Smooth muscle cell (in vitro differentiated cells): ENCODE data around the gene RABIF. TPM values are rescaled to one million over a fixed set of nuclear protein-coding genes. Genes with fewer than 3 reads are reported as not detected.

Experiments used
- DNase-seq: peaks from one replicate; lab custom pipeline; 2025; ENCODE audit not compliant: unreplicated experiment; lab: John Stamatoyannopoulos, UW
- H2AFZ ChIP-seq: fragments of 200-600 bp; sonication (generic); 2 replicates; pipeline ENCODE4 v1.6.0; 2016; ENCODE audit warnings: antibody characterized with exemption, low read depth, mild to moderate bottlenecking
- H3F3A ChIP-seq: fragments of 200-600 bp; sonication (generic); 2 replicates; pipeline ENCODE4 v1.6.0; 2017; ENCODE audit warnings: antibody characterized with exemption, low read depth
- H3K27ac ChIP-seq: fragments of 200-600 bp; sonication (generic); 2 replicates; pipeline ENCODE4 v1.5.1; 2016; ENCODE audit warnings: low read depth, mild to moderate bottlenecking
- H3K27me3 ChIP-seq: fragments of 200-600 bp; sonication (generic); 2 replicates; pipeline ENCODE4 v1.6.1; 2016; ENCODE audit warnings: low read depth, mild to moderate bottlenecking
- H3K36me3 ChIP-seq: fragments of 200-600 bp; sonication (generic); 2 replicates; pipeline ENCODE4 v1.5.1; 2016; ENCODE audit warnings: low read depth
- H3K4me1 ChIP-seq: fragments of 200-600 bp; sonication (generic); 2 replicates; pipeline ENCODE4 v1.5.1; 2016; ENCODE audit warnings: low read depth
- H3K4me2 ChIP-seq: fragments of 200-600 bp; sonication (generic); 2 replicates; pipeline ENCODE4 v1.6.0; 2016; ENCODE audit warnings: mild to moderate bottlenecking
- H3K4me3 ChIP-seq: fragments of 200-600 bp; sonication (generic); 2 replicates; pipeline ENCODE4 v1.5.1; 2016; ENCODE audit warnings: mild to moderate bottlenecking
- H3K79me2 ChIP-seq: fragments of 200-600 bp; sonication (generic); 2 replicates; pipeline ENCODE4 v1.6.0; 2016; ENCODE audit warnings: low read depth, mild to moderate bottlenecking
- H3K9ac ChIP-seq: fragments of 200-600 bp; sonication (generic); 2 replicates; pipeline ENCODE4 v1.6.0; 2016; ENCODE audit warnings: low read depth
- H3K9me3 ChIP-seq: fragments of 200-600 bp; sonication (generic); replicated peaks from 2 replicates; pipeline ENCODE4 v1.5.1; 2016; ENCODE audit warnings: low read depth
- H4K20me1 ChIP-seq: fragments of 200-600 bp; sonication (generic); 2 replicates; pipeline ENCODE4 v1.6.0; 2016; ENCODE audit warnings: low read depth
- CTCF ChIP-seq: fragments of 200-600 bp; sonication (generic); IDR thresholded peaks from 2 replicates; pipeline ENCODE4 v1.5.1; 2017; ENCODE audit warnings: borderline replicate concordance, mild to moderate bottlenecking, antibody characterized with exemption; ENCODE audit not compliant: insufficient read depth, poor library complexity, severe bottlenecking
- WGBS: methylation state at CpG from one replicate; pipeline ENCODE4 v1.1.7; 2016; ENCODE audit warnings: low lambda C conversion rate; 5-methylcytosine and 5-hydroxymethylcytosine counted together
- polyA plus RNA-seq: library from polyadenylated mRNA; unstranded; fragments of >200 nt; fragmentation: Nextera tagmentation; extraction: Ambion mirVana; gene quantifications from 2 replicates; pipeline ENCODE4 v1.2.1, GENCODE V29; 2016
- total RNA-seq: library from RNA; depleted of rRNA; stranded (reverse); fragments of >200 nt; gene quantifications from 2 replicates; pipeline ENCODE4 v1.2.3, GENCODE V29; 2014

Gene RABIF
- total and polyA plus RNA-seq, 2 experiments from 2014 or later: 5.2 to 6.9 TPM

- Histone ChIP-seq H3K4me3 (no peak overlapping the region), H3K4me2 (no peak overlapping the region), H4K20me1 (peaks cover 33% of the 10 kb centered on the region), H2AFZ (no peak overlapping the region), H3K9me3 (no peaks in the 10 kb centered on the region), H3F3A (no peaks in the 10 kb centered on the region), H3K79me2 (peaks cover 16% of the 10 kb centered on the region), H3K27me3 (no peaks in the 10 kb centered on the region), H3K36me3 (no peaks in the 10 kb centered on the region), H3K4me1 (no peaks in the 10 kb centered on the region), H3K27ac (no peak overlapping the region), H3K9ac (no peak overlapping the region)
- TF ChIP-seq CTCF: no peak
- no peak for DNase-seq
Observed at GRCh38 chr1:202880062-202880461, 8.9 kb downstream of the RABIF start.

DNA sequence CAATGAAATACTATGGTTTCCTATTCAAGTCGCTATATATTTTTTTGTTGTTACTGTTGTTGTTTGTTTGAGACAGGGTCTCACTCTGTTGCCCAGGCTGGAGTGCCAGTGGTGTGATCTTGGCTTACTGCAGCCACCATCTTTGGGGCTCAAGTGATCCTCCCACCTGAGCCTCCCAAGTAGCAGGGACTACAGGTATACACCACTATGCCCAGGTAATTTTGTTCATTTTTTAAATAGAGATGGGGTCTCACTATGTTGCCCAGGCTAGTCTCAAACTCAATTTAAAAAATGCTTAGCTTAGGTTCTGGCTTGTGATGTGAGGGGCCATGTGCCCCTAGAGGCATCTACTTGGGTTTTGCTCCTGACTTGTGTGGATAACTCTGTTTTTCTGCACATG lies 9.8 kb downstream of the RABIF start:
- H3K27ac ChIP-seq: no peak overlapping the region

DNA sequence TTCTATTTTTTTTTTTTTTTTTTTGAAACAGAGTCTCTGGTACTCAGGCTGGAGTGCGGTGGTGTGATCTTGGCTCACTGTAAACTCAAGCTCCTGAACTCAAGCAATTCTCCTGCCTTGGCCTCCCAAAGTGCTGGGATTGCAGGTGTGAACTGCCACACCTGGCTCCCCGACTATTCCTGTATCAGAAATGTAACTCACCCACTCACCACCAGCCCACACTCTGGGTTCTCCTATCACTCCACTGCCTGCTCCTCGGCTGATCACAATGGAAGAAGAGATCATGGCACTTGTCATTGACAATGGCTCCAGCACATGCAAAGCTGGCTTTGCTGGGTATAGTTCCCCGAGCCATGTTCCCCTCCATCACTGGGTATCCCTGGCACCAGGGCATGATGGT lies 15.9 kb downstream of the RABIF start:
- Histone ChIP-seq H3K4me1 (no peaks in the 10 kb centered on the region), H3K27ac (no peak overlapping the region), H4K20me1 (no peaks in the 10 kb centered on the region), H3K9ac (no peak overlapping the region), H2AFZ (no peak overlapping the region), H3K9me3 (no peaks in the 10 kb centered on the region), H3K4me3 (no peak overlapping the region), H3K36me3 (no peaks in the 10 kb centered on the region), H3K79me2 (no peaks in the 10 kb centered on the region), H3K27me3 (no peaks in the 10 kb centered on the region), H3F3A (no peaks in the 10 kb centered on the region), H3K4me2 (no peak overlapping the region)
- 90% methylated on average over 4 of the region's 4 CpGs for WGBS
- DNase-seq: no peak
- TF ChIP-seq CTCF: no peak

More for the DNA sequence above, 9.8 kb downstream of the RABIF start:
- no peak for TF ChIP-seq CTCF
- Histone ChIP-seq H3K4me3 (no peak overlapping the region), H3F3A (no peaks in the 10 kb centered on the region), H3K9me3 (no peaks in the 10 kb centered on the region), H3K79me2 (peaks cover 15% of the 10 kb centered on the region), H4K20me1 (peaks cover 25% of the 10 kb centered on the region), H3K36me3 (no peaks in the 10 kb centered on the region), H3K4me1 (no peaks in the 10 kb centered on the region), H3K4me2 (no peak overlapping the region), H2AFZ (no peak overlapping the region), H3K27me3 (no peaks in the 10 kb centered on the region), H3K9ac (no peak overlapping the region)
- WGBS: 91% methylated on average over 1 of the region's 1 CpG
- no peak for DNase-seq

- no peak overlapping the region for H3K4me2 ChIP-seq
- H2AFZ ChIP-seq: no peak overlapping the region
- no peak overlapping the region for H3K27ac ChIP-seq
- no peak overlapping the region for H3K4me3 ChIP-seq
- no peaks in the 10 kb centered on the region for H4K20me1 ChIP-seq
- H3F3A ChIP-seq: no peaks in the 10 kb centered on the region
- no peak for DNase-seq
- no peaks in the 10 kb centered on the region for H3K36me3 ChIP-seq
- H3K4me1 ChIP-seq: no peaks in the 10 kb centered on the region
- no peak for TF ChIP-seq CTCF
- 93% methylated on average over 4 of the region's 4 CpGs for WGBS
- H3K9me3 ChIP-seq: no peaks in the 10 kb centered on the region
- H3K27me3 ChIP-seq: no peaks in the 10 kb centered on the region
- no peaks in the 10 kb centered on the region for H3K79me2 ChIP-seq
- no peak overlapping the region for H3K9ac ChIP-seq
Observed at GRCh38 chr1:202871367-202871766, 17.6 kb downstream of the RABIF start.
